Renal cortical epithelial cell (primary cell): Measurements from ENCODE around the gene MRPL53. TPM values are rescaled to one million over a fixed set of nuclear protein-coding genes. Genes with fewer than 3 reads are reported as not detected.
"Not testable (repeated sequence)": the region's sequence is repeated elsewhere in the genome, so short reads cannot be mapped to it uniquely, and the experiment has no call there.

Experiments
- DNase-seq: peaks from one replicate; pipeline ENCODE4 v3.0.0-alpha.2; 2011; ENCODE audit warnings: low read depth
- total RNA-seq: library from RNA; depleted of rRNA; stranded (reverse); fragments of >200 nt; gene quantifications from 2 replicates; pipeline ENCODE4 v1.2.3, GENCODE V29; 2014

The MRPL53 gene
- total RNA-seq, 1 donor from 2014 or later = 15.2 TPM

GRCh38 chr2:74454654-74455511 lies 17.6 kb downstream of the MRPL53 start, which contains the start of gene INO80B:
INO80B (plus strand) TSS chr2:74455087; CDS start chr2:74455117, 30 bp downstream.
- DNase-seq = peak; percentile 95

DNA sequence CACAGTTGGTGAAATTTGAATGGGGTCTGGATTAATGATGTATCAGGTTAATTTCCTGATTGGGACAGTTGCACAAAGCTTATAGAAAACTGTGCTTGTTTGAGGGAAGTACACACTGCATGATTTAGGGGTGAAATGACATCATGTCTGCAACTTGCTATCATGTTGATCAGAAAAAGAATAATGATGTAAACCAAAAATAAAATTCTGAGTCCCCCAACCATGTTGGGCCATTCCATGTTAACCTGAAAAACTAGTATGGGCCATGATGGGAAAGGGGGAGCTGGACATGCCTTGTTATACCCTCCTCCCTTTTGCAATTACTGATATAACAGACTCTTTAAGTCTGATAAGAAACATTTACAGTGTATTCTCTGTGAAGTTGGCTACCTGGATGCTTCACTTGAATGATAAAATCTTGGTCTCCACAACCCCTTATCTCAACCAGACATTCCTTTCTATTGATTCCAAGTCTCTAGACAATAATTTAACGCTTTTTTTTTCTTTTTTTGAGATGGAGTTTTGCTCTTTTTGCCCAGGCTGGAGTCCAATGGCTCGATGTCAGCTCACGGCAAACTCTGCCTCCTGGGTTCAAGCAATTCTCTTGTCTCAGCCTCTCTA lies 21.8 kb downstream of the MRPL53 start:
- no peak for DNase-seq

GRCh38 chr2:74448771-74449170 lies 23.7 kb downstream of the MRPL53 start:
- DNase-seq = no peak

DNA sequence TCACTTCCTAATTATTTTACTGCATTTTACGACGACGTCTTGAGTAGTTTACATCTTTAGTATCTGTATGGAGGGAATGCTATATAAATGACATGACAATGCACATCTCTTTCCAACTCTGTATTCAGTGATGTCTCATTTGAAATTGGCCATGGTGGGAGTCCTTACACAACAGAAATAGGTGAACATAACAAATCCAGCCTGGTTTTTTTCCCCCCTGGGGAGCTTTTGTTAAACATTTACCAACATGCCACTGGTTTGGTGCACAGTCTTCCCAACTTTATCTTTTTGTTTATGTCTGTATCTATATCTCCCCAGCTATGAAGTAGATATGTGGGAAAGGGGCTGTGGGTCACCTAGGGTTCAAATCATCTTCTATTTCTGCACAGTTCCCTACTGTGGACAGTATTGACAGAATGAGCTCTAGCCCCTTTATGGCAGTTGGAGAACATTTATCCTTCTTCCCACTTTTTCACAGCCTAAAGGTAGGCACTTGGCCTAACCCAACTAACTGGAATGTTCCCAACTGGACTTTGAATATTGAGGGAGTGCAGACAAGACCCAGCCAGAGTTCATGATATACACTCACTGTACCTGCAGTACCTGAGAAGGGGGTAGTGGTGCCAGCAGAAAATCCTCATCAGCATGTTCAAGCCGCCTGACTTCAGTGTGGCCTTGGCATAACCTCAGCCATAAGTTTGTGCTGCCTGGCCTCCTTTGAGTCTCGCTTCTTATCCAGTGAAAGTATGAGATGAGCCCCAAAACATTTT lies 25.1 kb downstream of the MRPL53 start:
- DNase-seq = peak; percentile 54

DNA sequence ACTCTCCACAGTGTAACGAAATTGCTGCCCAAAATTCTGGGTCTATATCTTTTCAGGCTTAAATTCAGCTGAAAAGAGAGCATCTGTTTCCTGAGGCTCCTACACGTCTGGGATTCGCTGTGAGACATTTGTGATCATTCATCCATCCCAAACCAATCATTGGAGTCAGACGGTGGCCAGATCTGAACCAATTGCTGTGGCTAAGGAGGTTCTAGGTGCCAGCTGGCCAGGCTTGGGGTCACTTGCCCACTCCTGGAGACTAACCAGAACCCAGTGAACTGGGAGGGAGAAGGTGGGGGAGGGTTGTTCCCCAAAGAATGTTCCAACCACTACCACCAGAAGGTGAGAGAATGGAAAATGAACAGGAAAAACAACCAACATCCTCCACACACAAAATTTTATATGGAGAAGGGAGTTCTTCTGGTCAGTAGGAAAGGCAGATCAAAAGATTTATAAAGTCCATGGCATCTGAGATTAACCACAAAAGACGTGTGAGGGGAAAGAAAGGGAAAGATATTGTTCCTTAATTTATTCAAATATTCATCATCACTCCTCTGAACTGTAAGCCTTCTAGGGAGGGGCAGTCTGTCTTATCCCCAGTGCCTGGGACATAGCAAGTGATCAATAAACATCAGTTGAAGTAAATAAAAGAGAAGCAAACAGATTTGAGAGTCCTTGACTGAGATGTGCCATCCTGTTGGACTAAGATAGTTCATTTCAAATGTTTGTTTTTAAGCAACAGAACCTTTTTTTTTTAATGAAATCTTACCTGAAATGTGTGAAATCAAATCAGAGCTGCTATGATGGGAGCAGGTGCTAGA lies 27.8 kb downstream of the MRPL53 start:
- DNase-seq = no peak

DNA sequence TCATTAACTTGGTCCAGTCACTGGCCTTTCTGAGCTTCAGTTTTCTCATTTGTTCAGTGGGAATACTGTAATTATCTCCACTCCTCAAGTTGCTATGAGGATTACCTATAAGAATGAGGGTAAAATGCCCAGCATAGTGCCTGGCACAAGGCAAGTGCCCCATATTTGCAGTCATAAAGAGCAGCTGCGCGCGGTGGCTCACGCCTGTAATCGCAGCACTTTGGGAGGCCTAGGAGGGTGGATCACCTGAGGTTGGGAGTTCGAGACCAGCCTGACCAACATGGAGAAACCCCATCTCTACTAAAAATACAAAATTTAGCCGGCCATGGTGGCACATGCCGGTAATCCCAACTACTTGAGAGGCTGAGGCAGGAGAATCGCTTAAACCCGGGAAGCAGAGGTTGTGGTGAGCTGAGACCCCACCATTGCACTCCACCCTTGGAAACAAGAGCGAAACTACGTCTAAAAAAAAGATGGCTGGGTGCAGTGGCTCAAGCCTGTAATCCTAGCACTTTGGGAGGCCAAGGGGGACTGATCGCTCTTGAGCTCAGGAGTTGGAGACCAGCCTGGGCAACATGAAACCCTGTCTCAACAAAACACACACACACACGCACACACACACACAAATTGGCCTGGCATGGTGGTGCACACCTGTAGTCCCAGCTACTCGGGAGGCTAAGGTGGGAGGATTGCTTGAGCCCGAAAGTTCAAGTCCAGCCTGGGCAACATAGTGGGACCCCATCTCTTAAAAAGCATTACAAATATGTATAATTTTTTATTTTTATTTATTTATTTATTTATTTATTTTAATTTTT lies 29.8 kb downstream of the MRPL53 start:
- not testable (repeated sequence) for DNase-seq

DNA sequence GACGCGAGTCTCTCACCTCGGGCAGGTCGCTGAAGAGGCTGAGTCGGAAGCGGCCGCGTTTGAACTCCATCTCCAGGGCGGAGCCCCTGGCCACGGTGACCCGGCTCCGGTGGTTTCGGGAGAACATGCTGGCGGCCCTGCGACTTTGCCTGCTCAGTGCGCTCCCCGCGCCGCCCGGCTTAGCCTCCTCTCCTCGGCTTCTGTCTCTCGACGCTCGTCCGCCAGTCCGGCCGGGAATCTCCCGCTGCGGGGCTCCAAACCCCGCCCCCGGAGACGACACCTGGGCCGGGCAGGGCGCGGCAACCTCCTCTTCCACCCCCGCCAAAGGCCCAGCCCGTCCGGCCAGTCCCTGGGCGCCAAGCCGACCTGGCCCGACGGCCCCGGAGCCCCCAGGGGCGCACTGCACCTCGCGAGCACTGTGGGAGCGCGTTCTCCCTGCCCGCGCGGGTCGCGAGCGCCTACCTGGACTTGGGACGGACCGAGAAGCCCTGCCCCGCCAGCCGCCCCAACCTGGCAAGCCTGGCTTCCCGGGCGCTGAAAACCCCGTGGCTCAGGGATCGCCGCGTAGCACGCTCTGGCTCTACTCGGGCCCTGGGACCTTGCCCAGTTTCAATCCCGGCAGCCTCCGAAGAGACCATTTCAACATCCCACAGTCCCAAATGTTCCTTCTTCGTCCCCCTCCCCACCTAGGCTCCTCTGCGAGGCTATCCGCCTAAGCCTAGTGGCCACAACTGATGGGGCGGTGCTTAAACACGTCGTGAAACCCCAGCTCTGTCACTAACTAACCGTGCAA lies 30.6 kb downstream of the MRPL53 start, which contains the start of gene RTKN:
RTKN (minus strand) TSS at position 248 of the 793 bp plus-strand sequence; CDS start at position 127, 121 bp downstream.
- DNase-seq = peak; percentile 90

GRCh38 chr2:74441170-74441689 lies 31.2 kb downstream of the MRPL53 start:
- DNase-seq = no peak

- peak; percentile 64 for DNase-seq
Observed at GRCh38 chr2:74440378-74441169, 31.9 kb downstream of the MRPL53 start.

DNA sequence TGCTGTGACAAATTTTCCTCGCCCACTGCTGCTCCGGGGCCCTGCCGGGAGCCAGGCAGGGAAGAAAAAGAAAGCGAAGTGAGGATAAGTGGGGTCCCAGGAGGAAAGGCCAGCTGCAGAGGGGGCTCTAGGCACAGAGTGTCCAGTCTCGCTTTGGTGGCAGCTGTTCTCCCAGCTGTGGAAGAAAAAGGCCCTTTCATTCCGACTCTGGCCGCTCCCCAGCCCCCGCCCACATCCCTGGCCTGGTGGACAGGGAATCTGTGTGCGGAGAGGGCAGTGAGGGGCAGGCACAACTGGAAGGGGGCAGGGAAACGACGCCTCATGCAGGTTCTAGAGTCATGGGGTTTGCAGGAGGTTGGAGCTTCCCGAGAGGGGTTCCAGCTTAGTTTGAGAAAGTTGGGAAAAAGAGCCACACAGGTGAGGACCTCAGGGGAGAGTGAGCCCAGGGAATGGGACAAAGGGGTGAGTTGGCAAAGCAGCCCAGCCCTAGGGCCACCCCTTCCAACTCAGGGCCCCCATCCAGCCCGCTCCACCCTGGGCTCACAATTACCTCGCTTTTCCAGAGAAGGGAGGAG lies 32.6 kb downstream of the MRPL53 start:
- no peak for DNase-seq

GRCh38 chr2:74439373-74439772 lies 33.1 kb downstream of the MRPL53 start:
- DNase-seq = no peak

- DNase-seq = no peak
Observed at GRCh38 chr2:74438248-74438647, 34.2 kb downstream of the MRPL53 start.

- DNase-seq = no peak
Observed at GRCh38 chr2:74436848-74437695, 35.4 kb downstream of the MRPL53 start.

DNA sequence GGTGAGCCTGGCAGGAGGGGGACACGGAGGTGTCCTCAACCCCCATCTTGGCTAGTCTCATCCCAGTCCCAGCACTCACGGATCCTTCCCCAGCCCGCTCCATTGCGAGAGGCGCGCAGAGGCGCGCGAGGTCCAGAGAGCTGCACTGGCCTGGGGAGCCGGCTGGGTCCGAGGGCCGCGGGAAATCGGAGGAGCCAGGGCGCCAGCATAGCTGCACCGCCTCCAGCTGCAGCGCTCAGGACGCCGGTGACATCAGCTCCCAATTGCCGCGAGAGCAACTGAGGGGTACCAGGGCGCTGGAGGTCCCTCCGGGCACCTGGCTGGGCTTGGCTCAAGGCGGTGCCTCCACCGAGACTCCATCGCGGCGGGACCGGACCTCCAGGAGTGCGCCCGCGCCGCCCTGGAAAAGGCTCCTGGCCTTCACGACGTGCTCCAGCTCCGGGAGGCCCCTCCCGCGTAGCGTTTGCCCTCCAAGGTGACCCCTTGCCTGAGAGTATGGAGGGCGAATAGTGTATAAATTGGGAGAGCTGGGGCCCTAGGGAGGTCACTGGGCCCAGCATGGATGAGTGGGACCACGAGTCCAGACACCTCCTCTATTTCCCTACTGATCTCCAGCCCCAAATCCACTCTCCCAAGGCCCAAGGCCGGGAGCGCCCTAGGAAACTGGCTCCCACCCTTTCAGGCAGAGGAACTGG lies 36.2 kb downstream of the MRPL53 start:
- DNase-seq = no peak

- DNase-seq = no peak
Observed at GRCh38 chr2:74430502-74430901, 42.0 kb downstream of the MRPL53 start.
